Activated CD4-positive, alpha-beta T cell treated with anti-CD3 and anti-CD28 coated beads, Interleukin-2, Interleukin-4, amounts not matched to agents 100 ng/mL and 50 ng/mL, durations not matched to agents 16 hours and 8 hours (primary cell): ENCODE results near the gene NUBPL.
"Not testable (repeated sequence)": the region's sequence is repeated elsewhere in the genome, so short reads cannot be mapped to it uniquely, and the experiment has no call there.

ENCODE experiments used
- DNase-seq: peaks from one replicate; pipeline ENCODE4 v3.0.0-alpha.2; 2020; ENCODE audit warnings: low spot score

Gene NUBPL

DNA sequence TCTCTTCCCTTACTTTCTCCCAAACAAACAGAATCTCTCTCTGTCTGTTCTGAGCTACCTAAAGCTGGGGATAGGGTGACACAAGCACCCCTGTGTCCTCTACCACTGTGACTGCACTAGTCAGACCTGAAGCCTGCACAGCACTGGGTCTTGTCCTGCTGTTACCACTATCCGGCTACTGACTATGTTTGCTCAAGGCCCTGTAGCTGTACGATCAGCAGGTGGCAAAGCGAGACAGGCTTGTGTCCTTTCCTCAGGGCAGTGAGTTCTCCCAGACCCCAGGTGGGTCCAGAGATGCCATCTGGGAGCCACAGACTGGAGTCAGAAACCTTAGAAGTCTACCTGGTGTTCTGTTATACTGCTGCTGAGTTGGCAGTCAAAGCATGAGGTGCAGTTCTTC, 116.4 kb downstream of the NUBPL start:
- no peak for DNase-seq

DNA sequence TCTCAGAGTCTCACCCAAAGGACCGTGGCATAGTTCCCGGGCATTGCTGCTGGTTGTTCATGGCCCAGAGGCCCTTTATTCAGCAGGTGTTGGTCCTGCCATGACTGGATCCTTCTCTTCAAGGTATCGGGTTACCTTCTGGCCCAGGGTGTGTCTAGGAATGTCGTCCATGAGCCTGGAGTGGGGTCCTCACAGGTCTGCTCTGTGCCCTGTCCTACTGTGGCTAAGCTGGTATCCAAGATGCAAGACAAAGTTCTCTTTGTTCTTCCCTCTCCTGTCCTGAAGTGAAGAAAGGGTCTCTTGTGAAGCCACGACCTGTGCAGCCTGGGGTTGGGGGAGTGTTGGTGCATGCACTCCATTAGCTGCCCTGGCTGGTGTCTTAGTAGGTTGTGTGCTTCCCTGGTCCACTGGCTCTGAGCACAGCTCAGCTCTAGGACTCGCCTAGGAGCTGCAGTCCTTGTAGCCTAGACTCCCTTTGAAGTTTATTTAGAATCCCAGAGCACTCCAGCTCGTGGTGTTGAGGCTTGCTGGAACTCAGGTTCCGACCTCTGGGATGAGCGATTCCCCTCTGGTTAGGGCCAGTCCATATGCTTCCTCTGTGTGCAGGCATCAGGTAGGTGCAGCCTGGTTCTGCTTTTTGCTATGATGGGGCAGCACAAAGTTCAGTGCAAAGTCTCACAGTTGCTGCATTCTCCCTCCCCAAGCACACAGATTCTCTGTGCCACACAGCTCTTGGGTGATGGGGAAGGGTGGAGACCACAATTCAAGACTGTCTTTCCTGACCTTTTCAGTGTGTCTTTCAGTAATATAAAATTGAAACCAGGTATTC, 117.4 kb downstream of the NUBPL start:
- no peak for DNase-seq

DNA sequence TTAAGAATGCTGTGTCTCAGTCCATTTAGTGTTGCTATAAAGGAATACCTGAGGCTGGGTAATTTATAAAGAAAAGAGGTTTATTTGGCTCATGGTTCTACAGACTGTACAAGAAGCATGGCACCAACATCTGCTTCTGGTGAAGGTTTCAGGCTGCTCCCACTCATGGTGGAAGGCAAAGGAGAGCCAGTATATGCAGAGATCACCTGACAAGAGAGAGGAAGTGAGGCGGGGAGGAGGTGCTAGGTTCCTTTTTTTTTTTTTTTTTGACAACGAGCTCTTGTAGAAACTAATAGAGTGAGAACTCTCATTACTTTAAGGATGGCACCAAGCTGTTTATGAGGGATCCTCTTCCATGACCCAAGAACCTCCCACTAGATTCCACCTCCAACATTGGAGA, 121.6 kb downstream of the NUBPL start:
- DNase-seq = no peak

DNA sequence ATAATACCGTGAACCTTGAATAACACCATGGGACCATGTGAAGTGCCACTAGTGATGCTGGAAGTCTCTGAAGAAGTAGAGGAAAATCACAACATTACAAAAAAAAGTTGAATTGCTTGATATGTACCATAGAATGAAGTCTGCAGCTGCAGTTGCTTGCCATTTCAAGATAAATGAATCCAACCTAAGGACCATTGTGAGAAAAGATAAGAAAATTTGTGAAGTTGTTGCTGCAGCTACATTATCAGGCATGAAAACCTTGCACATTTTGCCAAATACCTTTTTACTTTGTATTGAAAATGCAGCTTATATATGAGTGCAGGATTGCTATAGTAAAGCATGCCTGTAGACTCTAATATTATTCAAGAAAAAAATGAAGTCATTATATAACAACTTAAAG, 126.5 kb downstream of the NUBPL start:
- no peak for DNase-seq

DNA sequence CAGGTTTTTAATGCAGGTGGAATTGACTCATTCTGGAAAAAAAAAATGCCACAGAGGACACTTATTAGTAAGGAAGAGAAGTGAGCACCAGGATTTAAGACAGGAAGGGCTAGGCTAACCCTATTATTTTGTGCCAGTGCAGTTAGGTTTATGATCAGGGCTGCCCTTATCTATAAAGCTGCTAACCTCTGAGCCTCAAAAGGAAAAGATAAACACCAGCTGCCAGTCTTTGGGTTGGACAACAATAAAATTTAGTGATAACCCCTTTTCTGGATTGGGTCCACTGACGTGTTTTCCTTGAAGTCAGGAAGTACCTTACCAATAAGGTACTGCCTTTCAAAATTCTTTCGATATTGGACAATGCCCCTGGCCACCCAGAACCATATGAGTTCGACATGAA, 128.9 kb downstream of the NUBPL start:
- DNase-seq = no peak

DNA sequence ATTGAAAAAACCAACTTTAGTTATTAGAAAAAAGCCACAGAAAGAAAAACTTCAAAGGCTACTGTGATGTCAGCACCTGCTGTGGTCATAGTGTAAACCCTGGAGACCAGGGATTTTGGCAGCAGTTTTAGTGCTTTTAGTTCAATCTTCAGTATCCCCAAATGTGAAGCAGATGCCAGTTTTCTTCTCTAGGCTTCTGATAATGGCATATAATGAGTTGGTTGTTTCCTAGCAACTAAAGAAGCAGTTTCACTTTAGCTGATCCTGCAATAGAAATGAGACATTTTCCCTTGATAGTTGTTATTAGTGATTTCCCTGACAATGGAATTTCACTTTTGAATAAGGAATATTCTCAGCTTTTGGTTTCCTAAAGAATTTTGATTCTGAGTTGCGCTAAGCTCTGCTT, 131.2 kb downstream of the NUBPL start:
- DNase-seq = no peak

DNA sequence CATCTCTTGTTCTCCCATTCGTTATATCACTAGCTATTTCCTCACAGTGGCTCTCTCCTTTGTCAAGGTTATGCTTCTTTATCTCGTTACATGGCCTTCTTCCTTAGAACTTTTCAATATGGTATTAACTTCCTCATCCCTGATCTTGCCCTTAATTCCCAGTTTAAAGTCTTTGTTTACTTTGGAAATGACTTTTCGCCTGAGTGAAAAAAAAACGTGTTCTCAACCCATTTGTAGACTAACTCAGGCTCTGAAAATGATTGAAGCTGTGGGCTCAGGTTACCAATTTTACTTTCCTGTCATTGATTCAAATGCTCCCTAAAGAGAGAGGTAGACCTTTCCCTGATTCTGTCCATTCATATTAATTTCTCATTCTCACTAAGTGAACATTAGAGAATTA, 135.2 kb downstream of the NUBPL start:
- no peak for DNase-seq

DNA sequence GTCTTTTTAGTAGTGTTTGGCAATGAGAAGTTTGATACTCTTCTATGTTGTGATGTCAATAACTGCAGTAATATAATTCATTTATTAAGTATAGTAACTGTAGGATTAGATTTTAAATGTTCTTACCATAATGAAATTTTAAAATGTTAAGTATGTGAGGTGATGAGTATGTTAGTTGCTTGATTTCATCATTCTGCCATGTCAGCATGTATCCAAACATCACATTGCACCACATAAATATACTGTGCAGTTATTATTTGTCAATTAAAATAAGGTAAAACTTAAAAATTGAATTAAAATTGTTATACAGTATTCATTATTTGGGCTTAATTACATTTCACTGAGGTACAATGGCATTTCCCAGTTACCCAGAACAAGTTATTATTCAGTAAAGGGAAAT, 138.6 kb downstream of the NUBPL start:
- DNase-seq = no peak

DNA sequence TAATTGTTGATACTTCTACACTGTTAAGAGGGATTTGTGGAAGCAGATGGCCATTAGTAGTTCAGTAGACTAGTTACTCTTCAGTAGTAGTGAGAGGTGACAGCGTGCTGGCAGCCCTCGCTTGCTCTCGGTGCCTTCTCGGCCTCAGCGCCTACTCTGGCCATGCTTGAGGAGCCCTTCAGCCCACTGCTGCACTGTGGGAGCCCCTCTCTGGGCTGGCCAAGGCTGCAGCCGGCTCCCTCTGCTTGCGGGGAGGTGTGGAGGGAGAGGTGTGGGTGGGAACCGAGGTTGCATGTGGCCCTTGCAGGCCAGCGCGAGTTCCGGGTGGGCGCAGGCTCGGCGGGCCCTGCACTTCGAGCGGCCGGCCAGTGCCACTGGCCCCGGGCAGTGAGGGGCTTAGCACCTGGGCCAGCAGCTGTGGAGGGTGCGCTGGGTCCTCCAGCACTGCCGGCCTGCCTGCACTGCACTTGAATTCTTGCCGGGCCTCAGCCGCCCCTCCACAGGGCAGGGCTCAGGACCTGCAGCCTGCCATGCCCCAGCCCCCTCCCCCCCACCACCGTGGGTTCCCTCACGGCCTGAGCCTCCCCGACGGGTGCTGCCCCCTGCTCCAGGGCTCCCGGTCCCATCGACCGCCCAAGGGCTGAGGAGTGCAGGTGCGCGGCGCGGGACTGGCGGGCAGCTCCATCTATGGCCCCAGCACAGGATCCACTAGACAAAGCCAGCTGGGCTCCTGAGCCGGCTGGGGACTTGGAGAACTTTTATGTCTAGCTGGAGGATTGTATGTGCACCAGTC, 139.3 kb downstream of the NUBPL start:
- DNase-seq = no peak

DNA sequence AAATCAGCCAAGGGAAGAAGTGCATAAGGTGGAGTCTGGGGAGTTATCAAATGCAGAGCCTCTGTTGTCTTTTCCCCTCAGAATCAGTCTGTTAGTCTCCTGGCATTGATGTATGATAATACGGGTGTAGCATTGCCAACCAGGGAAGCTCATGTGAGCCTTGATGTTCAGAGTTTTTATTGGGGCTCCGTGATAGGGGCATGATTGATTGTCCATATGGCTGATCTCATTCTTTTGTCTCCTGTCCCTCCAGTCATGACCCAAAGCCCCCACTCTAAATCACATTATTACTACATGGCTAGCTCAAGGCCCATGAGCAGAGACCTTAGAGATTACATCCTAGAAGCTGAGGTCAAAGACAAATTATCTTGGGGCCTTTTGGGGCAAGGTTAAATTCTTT, 140.9 kb downstream of the NUBPL start:
- DNase-seq = no peak

DNA sequence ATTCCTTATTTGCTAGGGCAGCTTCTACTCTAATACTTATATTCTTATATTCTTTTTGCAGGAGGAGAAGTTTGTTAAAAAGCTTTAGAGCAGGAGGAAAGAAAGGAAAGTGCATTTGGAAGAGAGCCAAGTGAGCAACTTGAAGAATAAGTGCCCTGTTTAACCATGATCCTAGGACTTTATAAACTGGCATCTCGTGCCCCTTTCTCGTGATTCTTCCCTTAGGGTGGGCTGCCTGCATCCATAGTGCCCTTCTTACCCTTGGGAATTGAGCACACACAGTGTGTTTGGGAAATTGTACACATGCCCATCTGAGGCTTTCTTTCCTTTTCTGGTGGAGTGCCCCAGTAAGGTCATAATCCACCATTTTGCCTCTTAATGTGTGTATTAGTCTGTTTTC, 141.9 kb downstream of the NUBPL start:
- no peak for DNase-seq

DNA sequence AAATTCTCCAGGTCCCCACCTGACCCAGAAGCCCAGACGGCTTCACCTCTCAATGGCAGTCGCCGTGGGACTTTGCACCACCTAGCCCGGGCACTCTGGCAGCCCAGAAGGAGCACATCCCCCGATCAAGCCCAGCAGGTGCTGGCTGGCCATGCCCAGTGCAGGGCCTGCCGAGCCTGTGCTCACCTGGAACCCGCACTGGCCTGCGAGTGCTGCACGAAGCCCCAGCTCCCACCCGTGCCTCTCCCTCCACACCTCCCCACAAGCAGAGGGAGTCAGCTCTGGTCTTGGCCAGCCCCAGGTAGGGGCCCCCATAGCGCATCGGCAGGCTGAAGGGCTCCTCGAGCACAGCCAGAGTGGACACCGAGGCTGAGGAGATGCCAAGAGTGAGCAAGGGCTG, 144.5 kb downstream of the NUBPL start:
- DNase-seq = no peak

DNA sequence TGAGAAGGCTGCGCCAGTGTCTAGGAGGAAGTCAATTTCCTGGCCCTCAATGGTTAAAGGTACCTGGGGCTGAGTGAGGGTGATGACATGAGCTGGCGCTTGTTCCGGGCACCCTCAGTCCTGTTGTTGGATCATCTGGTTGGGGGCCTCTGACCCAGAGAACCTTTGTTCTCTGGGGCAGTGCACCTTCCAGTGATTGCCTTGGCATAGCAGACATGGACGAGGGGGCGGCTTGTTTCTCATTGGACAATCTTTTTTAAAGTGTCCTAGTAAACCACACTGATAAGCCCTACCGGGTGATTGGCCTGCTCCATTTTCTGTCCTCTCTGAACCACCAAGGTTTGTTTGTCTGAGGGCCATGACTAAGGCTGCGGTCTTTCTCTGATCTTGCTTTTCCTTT, 147.5 kb downstream of the NUBPL start:
- DNase-seq = not testable (repeated sequence)

DNA sequence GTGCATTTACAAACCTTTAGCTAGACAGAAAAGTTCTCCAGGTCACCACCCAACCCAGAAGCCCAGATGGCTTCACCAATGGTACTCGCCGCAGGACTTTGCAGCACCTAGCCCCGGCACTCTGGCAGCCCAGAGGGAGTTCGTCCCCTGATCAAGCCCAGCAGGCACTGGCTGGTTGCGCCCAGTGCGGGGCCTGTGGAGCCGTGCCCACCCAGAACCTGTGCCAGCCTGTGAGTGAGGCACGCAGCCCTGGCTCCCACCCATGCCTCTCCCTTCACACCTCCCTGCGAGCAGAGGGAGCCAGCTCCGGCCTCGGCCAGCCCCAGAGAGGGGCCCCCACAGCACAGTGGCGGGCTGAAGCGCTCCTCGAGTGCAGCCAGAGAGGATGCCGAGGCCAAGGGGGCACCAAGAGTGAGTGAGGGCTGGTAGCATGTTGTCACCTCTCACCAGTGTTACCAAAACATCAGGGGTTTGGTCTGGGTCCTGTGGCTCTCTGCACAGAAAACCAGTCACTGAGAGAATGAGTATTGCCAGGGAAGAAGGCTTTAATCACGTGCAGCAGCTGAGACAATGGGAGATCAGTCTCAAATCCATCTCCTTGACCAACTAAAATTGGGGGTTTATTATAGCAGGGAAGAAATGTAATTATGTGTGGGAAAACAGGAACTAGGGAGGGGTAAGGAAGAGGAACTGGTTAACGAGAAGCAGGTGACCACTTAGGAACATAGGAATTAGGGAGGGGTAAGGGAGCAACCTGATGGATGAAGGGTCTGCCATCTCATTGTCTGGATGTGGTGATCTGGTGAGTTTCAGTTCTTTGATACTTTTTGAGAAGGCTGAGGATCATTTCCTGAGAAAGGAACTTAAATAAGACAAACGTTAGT, 151.3 kb downstream of the NUBPL start:
- no peak for DNase-seq

DNA sequence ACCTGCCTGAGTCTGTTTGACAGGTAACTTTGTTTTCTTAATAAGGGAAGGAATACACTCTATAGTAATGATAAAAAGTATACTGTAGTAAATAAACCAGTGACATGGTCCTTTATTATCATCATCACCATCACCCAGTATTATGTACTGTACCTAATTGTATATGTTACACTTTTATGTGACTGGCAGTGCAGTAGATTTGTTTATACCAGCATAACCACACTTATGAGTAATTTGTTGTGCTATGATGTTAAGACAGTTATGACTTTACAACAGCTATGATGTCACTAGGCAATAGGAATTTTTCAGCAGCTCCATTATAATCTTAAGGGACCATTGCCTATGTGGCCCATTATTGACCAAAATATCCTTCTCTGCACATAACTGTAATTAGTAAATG, 155.0 kb downstream of the NUBPL start:
- DNase-seq = peak; percentile 6

DNA sequence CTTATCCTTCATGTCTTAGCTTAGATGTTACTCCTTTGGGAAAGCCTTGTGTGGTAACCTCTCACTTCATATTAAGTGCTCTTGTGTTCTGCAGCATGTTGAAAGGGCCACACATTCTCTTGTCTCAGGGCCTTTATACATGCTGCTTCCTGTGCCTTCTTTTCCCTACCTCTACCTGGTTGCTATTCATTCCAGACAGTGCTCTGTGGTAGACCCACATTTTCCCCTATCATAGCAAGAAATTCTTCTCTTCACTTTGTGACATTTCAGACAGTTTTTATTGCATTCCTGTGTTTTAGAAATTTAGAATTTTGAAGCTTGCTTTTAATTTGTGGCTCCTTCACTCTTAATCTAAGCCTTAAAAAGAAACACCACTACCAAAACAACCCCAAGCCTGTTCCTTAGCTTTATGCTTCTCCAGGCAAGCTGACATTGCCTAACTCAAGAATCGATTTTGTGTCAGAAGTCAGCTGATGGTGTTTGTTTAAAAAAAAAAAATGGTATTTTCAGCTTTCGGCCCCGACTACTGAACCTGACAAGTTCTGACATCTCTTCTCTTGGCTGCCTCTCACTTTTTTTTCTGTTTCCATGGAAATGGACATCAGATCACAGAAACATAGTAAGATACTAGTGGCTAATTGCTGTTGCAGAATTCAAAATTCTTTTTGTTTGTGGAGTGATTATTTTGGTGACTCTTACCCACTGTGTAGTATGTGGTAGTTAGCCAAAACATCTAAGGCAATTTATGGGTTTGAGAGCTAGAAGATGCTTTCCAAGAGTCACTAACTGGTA, 156.3 kb downstream of the NUBPL start:
- no peak for DNase-seq

DNA sequence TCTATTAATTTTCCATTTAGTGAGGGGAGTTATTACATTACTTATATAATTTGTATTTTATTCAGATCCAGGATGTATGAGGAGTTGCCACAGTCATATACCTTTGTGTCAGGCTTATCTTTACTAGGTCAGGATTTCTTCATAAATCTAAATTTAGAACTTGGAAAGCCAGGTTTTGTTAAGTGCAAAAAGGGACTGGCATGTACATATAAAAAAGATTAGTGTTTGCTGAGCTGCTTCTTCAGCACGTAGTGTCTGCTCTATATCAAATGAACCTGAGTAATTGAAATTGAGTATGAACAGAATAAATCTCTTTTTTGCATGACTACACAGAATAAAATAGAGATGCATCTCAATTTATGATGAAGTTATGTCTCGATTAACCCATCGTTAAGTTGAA, 157.4 kb downstream of the NUBPL start:
- DNase-seq = no peak

DNA sequence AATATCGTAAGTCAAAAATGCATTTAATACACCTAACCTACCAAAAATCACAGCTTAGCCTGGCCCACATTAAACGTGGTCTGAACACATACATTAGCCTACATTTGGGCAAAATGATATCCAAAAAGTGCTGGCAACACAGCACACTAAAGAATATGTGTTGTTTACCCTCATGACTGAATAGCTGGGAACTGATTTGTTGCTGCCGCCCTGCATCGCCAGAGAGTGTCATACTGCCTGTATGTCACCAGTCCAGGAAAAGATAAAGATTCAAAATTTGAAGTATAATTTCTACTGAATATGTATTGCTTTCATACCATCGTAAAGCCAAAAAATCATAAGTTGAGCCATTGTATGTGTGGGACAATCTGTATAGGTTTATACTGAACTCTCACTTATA, 157.8 kb downstream of the NUBPL start:
- no peak for DNase-seq

DNA sequence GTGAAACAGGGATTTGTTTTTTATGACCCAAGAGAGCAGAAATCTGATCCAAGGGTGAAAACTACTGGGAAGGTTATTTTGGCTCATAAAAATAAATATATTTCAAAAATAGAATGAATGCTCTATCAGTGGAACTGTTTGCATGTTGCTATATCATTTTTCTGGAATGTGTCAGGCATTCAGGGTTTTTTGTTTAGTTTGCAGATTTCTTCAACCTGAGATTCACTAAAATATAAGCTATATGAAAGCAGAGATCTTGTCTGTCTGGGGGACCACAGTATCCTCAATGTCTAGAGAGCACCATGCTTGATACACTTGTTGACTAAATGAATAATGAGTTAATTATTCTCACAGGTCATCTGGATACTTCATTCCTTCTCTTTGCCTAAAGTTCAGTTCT, 165.1 kb downstream of the NUBPL start:
- no peak for DNase-seq

DNA sequence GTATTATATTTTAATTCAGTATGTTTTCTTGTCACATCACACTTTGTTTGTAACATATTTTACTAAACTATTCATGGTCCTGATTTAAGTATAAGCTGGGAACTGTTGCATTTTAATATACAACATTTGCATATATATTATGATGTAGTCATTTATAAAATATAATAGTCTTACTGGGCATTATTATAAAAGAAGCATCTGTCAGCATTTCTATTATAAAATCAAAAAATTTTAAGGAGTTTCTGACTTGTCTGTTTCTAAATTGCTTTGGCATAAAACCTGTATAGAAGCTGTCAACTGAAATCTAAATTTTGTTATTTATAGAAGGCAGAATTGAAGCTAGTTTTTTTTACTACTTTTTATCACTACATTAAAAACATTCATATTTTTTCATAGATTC, 166.6 kb downstream of the NUBPL start:
- DNase-seq = no peak

DNA sequence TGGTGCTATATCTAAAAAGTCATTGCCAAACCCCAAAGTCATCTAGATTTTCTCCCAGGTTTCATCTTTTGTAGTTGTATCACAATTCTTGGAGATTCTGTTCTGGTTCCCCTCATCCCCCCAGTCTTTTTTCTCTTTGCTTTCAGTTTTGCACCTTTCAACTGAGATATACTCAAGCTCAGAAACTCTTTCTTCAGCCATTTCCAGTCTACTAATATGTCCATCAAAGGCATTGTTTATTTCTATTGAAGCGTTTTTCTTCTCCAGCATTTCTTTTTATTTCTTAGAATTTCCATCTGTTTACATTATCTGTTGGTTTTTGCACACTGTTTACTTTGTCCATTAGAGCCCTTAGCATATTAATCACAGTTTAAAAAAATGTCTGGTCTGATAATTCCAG, 179.5 kb downstream of the NUBPL start:
- DNase-seq = no peak

DNA sequence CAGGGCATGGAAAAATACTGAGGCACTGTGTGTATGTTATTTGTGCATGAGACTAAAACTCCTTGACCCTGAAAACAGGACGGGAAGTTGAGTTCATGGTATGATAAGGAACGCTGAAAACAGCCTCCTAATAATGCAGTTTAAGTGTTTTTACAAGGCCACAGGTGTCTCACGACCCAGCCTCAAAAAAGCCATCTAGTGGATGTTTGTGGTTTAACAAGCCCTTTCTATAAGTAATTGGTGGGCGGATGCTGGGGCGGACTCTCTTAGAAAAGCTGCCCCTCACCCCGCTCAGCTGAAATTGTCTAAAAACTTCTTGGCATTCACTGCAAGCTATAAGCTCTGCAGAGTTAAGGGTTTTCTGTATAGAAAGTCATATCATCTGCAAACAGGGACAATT, 184.5 kb downstream of the NUBPL start:
- DNase-seq = no peak
